Measurements from ENCODE around the gene GLB1L. TPM values are rescaled to one million over a fixed set of nuclear protein-coding genes. Genes with fewer than 3 reads are reported as not detected.

Gene GLB1L
- total RNA-seq, 1 donor from 2014 or later, result 8.8 TPM

DNA sequence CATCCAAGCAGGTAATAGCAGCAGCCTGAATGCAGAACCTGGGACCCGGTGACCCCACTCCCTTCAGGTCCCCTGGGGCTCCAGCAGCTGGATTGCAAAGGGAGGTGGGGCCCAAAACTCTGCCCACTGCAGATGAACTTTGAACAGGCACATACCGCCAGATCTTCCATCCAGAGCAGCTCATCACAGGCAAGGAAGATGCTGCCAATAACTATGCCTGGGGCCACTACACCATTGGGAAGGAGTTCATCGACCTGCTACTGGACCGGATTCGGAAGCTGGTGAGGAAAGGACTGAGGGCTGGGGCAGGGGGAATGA is 24.8 kb upstream of the GLB1L start:
- H3K27me3 Mint-ChIP-seq (ENCODE audit: unreplicated experiment), result no peaks in the 10 kb centered on the region
- TF ChIP-seq, protein P1, sequence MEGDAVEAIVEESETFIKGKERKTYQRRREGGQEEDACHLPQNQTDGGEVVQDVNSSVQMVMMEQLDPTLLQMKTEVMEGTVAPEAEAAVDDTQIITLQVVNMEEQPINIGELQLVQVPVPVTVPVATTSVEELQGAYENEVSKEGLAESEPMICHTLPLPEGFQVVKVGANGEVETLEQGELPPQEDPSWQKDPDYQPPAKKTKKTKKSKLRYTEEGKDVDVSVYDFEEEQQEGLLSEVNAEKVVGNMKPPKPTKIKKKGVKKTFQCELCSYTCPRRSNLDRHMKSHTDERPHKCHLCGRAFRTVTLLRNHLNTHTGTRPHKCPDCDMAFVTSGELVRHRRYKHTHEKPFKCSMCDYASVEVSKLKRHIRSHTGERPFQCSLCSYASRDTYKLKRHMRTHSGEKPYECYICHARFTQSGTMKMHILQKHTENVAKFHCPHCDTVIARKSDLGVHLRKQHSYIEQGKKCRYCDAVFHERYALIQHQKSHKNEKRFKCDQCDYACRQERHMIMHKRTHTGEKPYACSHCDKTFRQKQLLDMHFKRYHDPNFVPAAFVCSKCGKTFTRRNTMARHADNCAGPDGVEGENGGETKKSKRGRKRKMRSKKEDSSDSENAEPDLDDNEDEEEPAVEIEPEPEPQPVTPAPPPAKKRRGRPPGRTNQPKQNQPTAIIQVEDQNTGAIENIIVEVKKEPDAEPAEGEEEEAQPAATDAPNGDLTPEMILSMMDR (IDR thresholded peaks at IDR 0.05), result no peak
- H3K36me3 Mint-ChIP-seq (ENCODE audit: unreplicated experiment), result no peaks in the 10 kb centered on the region
- H3K4me1 Mint-ChIP-seq (ENCODE audit: unreplicated experiment), result peaks cover 14% of the 10 kb centered on the region
- H3K27ac Mint-ChIP-seq (ENCODE audit: unreplicated experiment), result no peak overlapping the region
- H3K9me3 Mint-ChIP-seq (ENCODE audit: unreplicated experiment), result no peaks in the 10 kb centered on the region
- no peak for DNase-seq (ENCODE audit: extremely low spot score, unreplicated experiment)
- H3K4me3 Mint-ChIP-seq (ENCODE audit: unreplicated experiment), result no peak overlapping the region

DNA sequence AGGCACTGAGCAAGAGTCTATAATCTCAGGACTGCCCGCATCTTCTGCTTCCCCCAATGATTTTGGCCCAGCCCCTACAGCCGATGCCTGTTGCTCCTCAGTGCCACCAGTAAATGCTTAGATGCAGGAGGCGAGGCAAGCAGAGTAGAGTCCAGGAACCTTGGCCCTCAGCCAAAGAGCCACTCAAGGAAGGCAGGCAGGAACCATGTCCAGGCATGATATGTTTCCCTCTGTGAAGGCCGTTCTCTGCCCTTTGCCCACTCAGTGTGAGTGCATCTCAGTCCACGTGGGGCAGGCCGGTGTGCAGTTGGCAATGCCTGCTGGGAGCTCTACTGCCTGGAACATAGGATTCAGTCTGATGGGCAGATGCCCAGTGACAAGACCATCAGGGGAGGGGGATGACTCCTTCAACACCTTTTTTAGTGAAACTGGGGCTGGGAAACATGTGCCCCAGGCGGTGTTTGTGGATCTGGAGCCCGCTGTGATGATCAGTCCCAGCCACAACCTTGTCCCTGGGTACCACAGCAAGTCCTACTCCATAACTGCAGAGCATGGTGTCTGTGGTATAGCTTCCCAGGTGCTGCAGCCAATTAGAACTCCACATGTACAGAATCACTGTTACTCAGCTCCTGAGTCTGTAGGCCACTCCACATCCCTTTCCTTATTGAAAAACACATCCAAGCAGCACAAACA is 24.3 kb upstream of the GLB1L start:
- H3K36me3 Mint-ChIP-seq (ENCODE audit: unreplicated experiment), result no peaks in the 10 kb centered on the region
- H3K4me1 Mint-ChIP-seq (ENCODE audit: unreplicated experiment), result peaks cover 10% of the 10 kb centered on the region
- no peak overlapping the region for H3K4me3 Mint-ChIP-seq (ENCODE audit: unreplicated experiment)
- H3K27ac Mint-ChIP-seq (ENCODE audit: unreplicated experiment), result no peak overlapping the region
- peaks cover 4% of the 10 kb centered on the region for H3K27me3 Mint-ChIP-seq (ENCODE audit: unreplicated experiment)
- DNase-seq (ENCODE audit: extremely low spot score, unreplicated experiment), result no peak
- H3K9me3 Mint-ChIP-seq (ENCODE audit: unreplicated experiment), result no peaks in the 10 kb centered on the region
- TF ChIP-seq, protein P1 (IDR thresholded peaks at IDR 0.05), result no peak

DNA sequence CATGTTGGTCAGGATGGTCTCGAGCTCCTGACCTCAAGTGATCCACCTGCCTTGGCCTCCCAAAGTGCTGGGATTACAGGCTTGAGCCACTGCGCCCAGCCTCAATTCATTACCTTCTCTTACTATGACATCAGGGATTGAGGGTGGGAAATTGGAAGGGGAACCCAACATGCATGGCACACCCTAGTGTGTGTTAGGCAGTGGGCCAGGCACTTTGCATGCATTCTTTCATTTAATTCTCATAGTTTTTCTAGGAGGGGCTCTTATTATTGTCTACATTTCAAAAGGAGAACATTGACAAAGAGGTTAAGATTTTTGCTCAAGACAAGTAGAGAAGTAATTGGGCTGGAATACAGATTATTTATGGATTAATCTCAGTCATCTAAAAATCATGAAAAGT is 23.1 kb upstream of the GLB1L start:
- Mint-ChIP-seq H3K27me3 (ENCODE audit: unreplicated experiment) (peaks cover 4% of the 10 kb centered on the region), H3K4me3 (ENCODE audit: unreplicated experiment) (no peak overlapping the region), H3K27ac (ENCODE audit: unreplicated experiment) (no peak overlapping the region), H3K36me3 (ENCODE audit: unreplicated experiment) (no peaks in the 10 kb centered on the region), H3K4me1 (ENCODE audit: unreplicated experiment) (no peaks in the 10 kb centered on the region), H3K9me3 (ENCODE audit: unreplicated experiment) (no peaks in the 10 kb centered on the region)
- TF ChIP-seq, protein P1 (IDR thresholded peaks at IDR 0.05), result no peak
- no peak for DNase-seq (ENCODE audit: extremely low spot score, unreplicated experiment)

DNA sequence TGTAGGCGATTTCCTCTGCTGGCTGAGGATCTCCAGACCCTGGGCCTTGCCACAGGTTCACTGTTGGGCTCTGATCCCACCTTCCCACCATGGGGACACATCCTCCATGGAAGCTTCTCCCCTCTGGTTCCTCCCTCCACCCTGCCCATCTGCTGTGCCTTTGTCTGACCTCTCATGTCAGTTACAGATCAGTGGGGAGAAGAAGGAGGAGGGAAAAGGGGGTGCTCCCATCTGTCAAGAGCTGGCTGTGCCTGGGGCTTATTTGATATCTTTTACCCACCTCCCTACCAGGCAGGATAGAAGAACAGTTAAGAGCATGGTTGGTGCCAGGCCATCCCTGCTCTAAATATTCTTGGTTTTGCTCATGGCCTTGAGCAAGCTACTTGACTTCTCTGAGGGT is 21.6 kb upstream of the GLB1L start:
- Mint-ChIP-seq H3K36me3 (ENCODE audit: unreplicated experiment) (no peaks in the 10 kb centered on the region), H3K27me3 (ENCODE audit: unreplicated experiment) (peaks cover 8% of the 10 kb centered on the region), H3K4me3 (ENCODE audit: unreplicated experiment) (no peak overlapping the region), H3K27ac (ENCODE audit: unreplicated experiment) (no peak overlapping the region), H3K9me3 (ENCODE audit: unreplicated experiment) (no peaks in the 10 kb centered on the region), H3K4me1 (ENCODE audit: unreplicated experiment) (no peaks in the 10 kb centered on the region)
- TF ChIP-seq, protein P1 (IDR thresholded peaks at IDR 0.05), result no peak
- no peak for DNase-seq (ENCODE audit: extremely low spot score, unreplicated experiment)

DNA sequence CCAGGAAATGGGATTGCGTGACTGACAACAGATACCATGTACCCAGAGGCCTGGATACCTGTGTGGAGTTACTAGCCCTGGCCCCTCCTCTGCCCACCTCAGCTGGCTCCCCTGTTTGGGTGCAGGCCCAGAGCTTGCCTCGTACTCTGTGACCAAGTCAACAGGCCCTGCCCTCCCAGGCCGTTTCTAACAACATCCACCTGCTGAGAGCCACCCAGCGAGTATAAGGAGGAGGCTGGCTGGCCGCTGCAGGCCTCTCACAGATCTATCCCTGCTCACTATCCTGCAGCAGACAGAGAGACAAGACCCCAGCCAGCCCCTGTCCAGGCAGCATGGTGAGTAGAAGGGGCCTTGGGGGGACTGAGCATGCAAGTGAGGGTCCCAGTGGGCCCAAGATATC is 21.0 kb upstream of the GLB1L start:
- Mint-ChIP-seq H3K36me3 (ENCODE audit: unreplicated experiment) (no peaks in the 10 kb centered on the region), H3K27ac (ENCODE audit: unreplicated experiment) (no peak overlapping the region), H3K27me3 (ENCODE audit: unreplicated experiment) (peaks cover 15% of the 10 kb centered on the region), H3K4me3 (ENCODE audit: unreplicated experiment) (no peak overlapping the region), H3K4me1 (ENCODE audit: unreplicated experiment) (no peaks in the 10 kb centered on the region), H3K9me3 (ENCODE audit: unreplicated experiment) (no peaks in the 10 kb centered on the region)
- no peak for DNase-seq (ENCODE audit: extremely low spot score, unreplicated experiment)
- TF ChIP-seq, protein P1 (IDR thresholded peaks at IDR 0.05), result no peak

Measured in osteocyte (in vitro differentiated cells).